ENCODE results near the gene ARHGEF3.

DNA sequence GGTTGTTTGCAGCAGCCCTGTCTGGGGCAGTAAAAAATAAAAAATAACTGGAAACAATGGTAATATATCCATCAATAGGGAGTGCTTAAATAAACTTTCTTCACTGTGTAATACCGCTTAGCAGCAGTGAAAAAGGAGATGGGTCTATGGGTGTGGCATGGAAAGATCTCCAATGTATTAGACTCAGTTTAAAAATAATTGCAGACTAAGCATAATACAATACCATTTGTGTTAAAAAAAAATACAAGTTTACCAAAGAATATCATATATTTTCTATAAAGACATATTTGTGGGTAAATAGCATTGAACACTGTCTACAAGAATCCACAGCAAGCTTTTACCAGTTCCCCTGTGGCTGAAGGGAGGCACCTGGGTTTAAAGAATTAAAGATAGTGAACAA, 1.0 kb upstream of the ARHGEF3 start:
- TF ChIP-seq POLR2AphosphoS5 (IDR thresholded peaks at IDR 0.05; ENCODE audit: insufficient read depth in 1 of 2, low read depth in 1 of 2) (no peak), POLR2A (IDR thresholded peaks at IDR 0.05) (no peak)
- TF ChIP-seq, protein P1, sequence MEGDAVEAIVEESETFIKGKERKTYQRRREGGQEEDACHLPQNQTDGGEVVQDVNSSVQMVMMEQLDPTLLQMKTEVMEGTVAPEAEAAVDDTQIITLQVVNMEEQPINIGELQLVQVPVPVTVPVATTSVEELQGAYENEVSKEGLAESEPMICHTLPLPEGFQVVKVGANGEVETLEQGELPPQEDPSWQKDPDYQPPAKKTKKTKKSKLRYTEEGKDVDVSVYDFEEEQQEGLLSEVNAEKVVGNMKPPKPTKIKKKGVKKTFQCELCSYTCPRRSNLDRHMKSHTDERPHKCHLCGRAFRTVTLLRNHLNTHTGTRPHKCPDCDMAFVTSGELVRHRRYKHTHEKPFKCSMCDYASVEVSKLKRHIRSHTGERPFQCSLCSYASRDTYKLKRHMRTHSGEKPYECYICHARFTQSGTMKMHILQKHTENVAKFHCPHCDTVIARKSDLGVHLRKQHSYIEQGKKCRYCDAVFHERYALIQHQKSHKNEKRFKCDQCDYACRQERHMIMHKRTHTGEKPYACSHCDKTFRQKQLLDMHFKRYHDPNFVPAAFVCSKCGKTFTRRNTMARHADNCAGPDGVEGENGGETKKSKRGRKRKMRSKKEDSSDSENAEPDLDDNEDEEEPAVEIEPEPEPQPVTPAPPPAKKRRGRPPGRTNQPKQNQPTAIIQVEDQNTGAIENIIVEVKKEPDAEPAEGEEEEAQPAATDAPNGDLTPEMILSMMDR (IDR thresholded peaks at IDR 0.05): no peak
